KMS-11 (cell line): ENCODE results near the gene MECR.

Experiments
- H2AFZ ChIP-seq: fragments of 200-600 bp; sonication (generic); 2 replicates; pipeline ENCODE4 v1.6.1; 2016; ENCODE audit warnings: antibody characterized with exemption, mixed run types, low read depth
- H3K27ac ChIP-seq: fragments of 200-600 bp; sonication (generic); 2 replicates; pipeline ENCODE4 v1.6.1; 2016; ENCODE audit warnings: mild to moderate bottlenecking, mixed run types
- H3K27me3 ChIP-seq: fragments of 200-600 bp; sonication (generic); 2 replicates; pipeline ENCODE4 v1.6.1; 2017; ENCODE audit warnings: mild to moderate bottlenecking, low read depth, mixed run types, moderate library complexity; ENCODE audit not compliant: insufficient read depth
- H3K36me3 ChIP-seq: fragments of 200-600 bp; sonication (generic); 2 replicates; pipeline ENCODE4 v1.6.1; 2017; ENCODE audit warnings: mild to moderate bottlenecking, mixed run types; ENCODE audit not compliant: insufficient read depth
- H3K4me1 ChIP-seq: fragments of 200-600 bp; sonication (generic); 2 replicates; pipeline ENCODE4 v1.6.1; 2016; ENCODE audit warnings: mild to moderate bottlenecking, low read depth, mixed run types; ENCODE audit not compliant: poor library complexity, severe bottlenecking
- H3K4me2 ChIP-seq: fragments of 200-600 bp; sonication (generic); 2 replicates; pipeline ENCODE4 v1.7.0; 2016; ENCODE audit warnings: mild to moderate bottlenecking, mixed run types
- H3K4me3 ChIP-seq: fragments of 200-600 bp; sonication (generic); IDR thresholded peaks from 2 replicates; pipeline ENCODE4 v1.6.1; 2017; ENCODE audit warnings: low read depth, low read length, mixed read lengths; ENCODE audit not compliant: insufficient read depth
- H3K79me2 ChIP-seq: fragments of 200-600 bp; sonication (generic); 2 replicates; pipeline ENCODE4 v1.6.1; 2016; ENCODE audit warnings: low read depth, mixed run types; ENCODE audit not compliant: insufficient read depth
- H3K9ac ChIP-seq: fragments of 200-600 bp; sonication (generic); 2 replicates; pipeline ENCODE4 v1.6.1; 2016; ENCODE audit warnings: mild to moderate bottlenecking, mixed run types
- H4K20me1 ChIP-seq: fragments of 200-600 bp; sonication (generic); 2 replicates; pipeline ENCODE4 v1.6.1; 2016; ENCODE audit warnings: mild to moderate bottlenecking, mixed run types; ENCODE audit not compliant: insufficient read depth
- CTCF ChIP-seq: fragments of 200-600 bp; sonication (generic); conservative IDR thresholded peaks from 2 replicates; pipeline ENCODE4 v1.6.1; 2017; ENCODE audit warnings: low read depth, mild to moderate bottlenecking, antibody characterized with exemption, low read length, moderate library complexity, mixed read lengths

Gene MECR

GRCh38 chr1:29256979-29257804 lies 26.5 kb upstream of the MECR start:
- no peak overlapping the region for H3K27ac ChIP-seq
- H3K79me2 ChIP-seq = no peaks in the 10 kb centered on the region
- no peak for TF ChIP-seq CTCF
- H3K27me3 ChIP-seq = peaks cover 10% of the 10 kb centered on the region; the same call in 1 of the 2 replicates
- H3K36me3 ChIP-seq = no peaks in the 10 kb centered on the region
- H4K20me1 ChIP-seq = no peaks in the 10 kb centered on the region
- H3K9ac ChIP-seq = no peak overlapping the region
- H3K4me2 ChIP-seq = no peak overlapping the region
- no peak overlapping the region for H2AFZ ChIP-seq
- H3K4me3 ChIP-seq = no peak overlapping the region
- no peaks in the 10 kb centered on the region for H3K4me1 ChIP-seq

GRCh38 chr1:29256394-29256793 lies 25.7 kb upstream of the MECR start:
- Histone ChIP-seq H3K79me2 (no peaks in the 10 kb centered on the region), H3K27ac (no peak overlapping the region), H3K27me3 (peaks cover 10% of the 10 kb centered on the region; the same call in 1 of the 2 replicates), H3K36me3 (no peaks in the 10 kb centered on the region), H3K9ac (no peak overlapping the region), H3K4me1 (no peaks in the 10 kb centered on the region), H3K4me3 (no peak overlapping the region), H4K20me1 (no peaks in the 10 kb centered on the region), H3K4me2 (no peak overlapping the region), H2AFZ (no peak overlapping the region)
- no peak for TF ChIP-seq CTCF

- no peak overlapping the region for H3K4me3 ChIP-seq
- H3K27me3 ChIP-seq = peaks cover 16% of the 10 kb centered on the region; the same call in 1 of the 2 replicates
- no peaks in the 10 kb centered on the region for H3K4me1 ChIP-seq
- no peak overlapping the region for H2AFZ ChIP-seq
- H3K79me2 ChIP-seq = no peaks in the 10 kb centered on the region
- H4K20me1 ChIP-seq = no peaks in the 10 kb centered on the region
- H3K4me2 ChIP-seq = no peak overlapping the region
- no peaks in the 10 kb centered on the region for H3K36me3 ChIP-seq
- no peak overlapping the region for H3K9ac ChIP-seq
- H3K27ac ChIP-seq = no peak overlapping the region
- TF ChIP-seq CTCF = no peak
Observed at GRCh38 chr1:29255134-29255666, 24.5 kb upstream of the MECR start.

- Histone ChIP-seq H3K4me2 (no peak overlapping the region), H3K27ac (no peak overlapping the region), H3K27me3 (peaks cover 16% of the 10 kb centered on the region; the same call in 1 of the 2 replicates), H3K4me3 (no peak overlapping the region), H4K20me1 (no peaks in the 10 kb centered on the region), H3K9ac (no peak overlapping the region), H3K36me3 (no peaks in the 10 kb centered on the region), H2AFZ (no peak overlapping the region), H3K79me2 (no peaks in the 10 kb centered on the region), H3K4me1 (no peaks in the 10 kb centered on the region)
- no peak for TF ChIP-seq CTCF
Observed at GRCh38 chr1:29254346-29254745, 23.6 kb upstream of the MECR start.
